Tongue (tissue), 2 donors: ENCODE data around the gene NARF. TPM values are rescaled to one million over a fixed set of nuclear protein-coding genes. Genes with fewer than 3 reads are reported as not detected.
"Not testable (repeated sequence)": the region's sequence is repeated elsewhere in the genome, so short reads cannot be mapped to it uniquely, and the experiment has no call there.

ENCODE experiments used
- DNase-seq: peaks from one replicate; pipeline ENCODE4 v3.0.0-alpha.2; 2015
- total RNA-seq: library from RNA; depleted of rRNA; stranded (reverse); fragments of >200 nt; gene quantifications from one replicate; pipeline ENCODE4 v1.2.3, GENCODE V29; 2014

The NARF gene
- total RNA-seq, 1 donor from 2014 or later: 73.0 TPM

GRCh38 chr17:82446124-82446523 lies 12.4 kb upstream of the NARF start:
- no peak for DNase-seq

GRCh38 chr17:82446649-82447048 lies 11.9 kb upstream of the NARF start:
- DNase-seq: no peak

- DNase-seq: no peak
These were observed 10.7 kb upstream of the NARF start for GRCh38 chr17:82447876-82448275.

GRCh38 chr17:82449131-82449882 lies 9.2 kb upstream of the NARF start:
- DNase-seq: peak; percentile 43

DNA sequence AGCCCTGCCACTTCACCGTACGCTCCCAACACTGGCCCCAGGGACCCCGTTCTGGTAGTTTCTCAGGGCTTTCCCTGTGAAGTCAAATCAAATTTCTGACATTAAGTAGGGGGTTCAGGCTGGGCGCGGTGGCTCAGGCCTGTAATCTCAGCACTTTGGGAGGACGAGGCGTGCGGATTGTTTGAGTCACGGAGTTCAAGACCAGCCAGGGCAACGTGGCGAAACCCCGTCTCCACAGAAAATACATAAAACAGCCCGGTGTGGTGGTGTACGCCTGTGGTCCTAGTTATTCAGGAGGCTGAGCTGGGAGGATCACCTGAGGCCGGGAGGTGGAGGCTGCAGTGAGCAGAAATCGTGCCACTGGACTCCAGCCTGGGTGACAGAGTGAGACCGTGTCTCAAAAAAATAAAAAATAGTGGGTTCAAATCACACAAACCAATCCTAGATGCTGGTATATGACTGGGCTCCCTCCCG lies 8.6 kb upstream of the NARF start:
- DNase-seq: no peak

GRCh38 chr17:82450357-82451106 lies 8.0 kb upstream of the NARF start, which contains the start of gene CYBC1:
Gene CYBC1 (minus strand): TSS chr17:82450752. CDS start chr17:82449254, 1,498 bp downstream.
- peak; percentile 98 for DNase-seq

DNA sequence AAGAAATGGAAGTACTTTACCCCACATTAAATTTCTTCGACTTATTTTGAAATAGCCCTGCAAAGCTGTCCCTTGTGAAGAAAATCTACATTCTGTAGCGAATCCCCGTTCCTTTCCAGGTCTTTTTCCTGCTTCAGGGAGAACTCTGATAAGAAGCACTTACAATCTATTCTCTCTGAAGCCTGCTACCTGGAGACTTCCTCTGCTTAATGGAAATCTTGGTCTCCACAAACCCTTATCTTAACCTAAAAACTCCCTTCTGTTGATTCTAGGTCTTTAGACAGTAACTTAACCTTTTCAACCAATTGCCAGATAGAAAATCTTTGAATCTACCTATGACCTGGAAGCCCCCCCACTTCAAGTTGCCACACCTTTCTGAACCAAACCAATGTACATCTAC lies 6.4 kb upstream of the NARF start:
- DNase-seq: no peak

- not testable (repeated sequence) for DNase-seq
These were observed 5.4 kb upstream of the NARF start for GRCh38 chr17:82453151-82453550.

DNA sequence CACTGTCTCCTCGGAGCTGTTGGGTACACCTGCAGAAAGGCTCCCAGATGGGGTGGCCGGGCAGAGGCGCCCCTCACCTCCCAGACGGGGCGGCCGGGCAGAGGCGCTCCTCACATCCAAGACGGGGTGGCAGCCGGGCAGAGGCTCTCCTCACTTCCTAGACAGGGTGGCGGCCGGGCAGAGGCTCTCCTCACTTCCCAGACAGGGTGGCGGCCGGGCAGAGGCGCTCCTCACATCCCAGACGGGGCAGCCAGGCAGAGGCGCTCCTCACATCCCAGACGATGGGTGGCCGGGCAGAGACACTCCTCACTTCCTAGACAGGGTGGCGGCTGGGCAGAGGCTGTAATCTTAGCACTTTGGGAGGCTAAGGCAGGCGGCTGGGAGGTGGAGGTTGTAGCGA lies 4.8 kb upstream of the NARF start:
- DNase-seq: not testable (repeated sequence)

DNA sequence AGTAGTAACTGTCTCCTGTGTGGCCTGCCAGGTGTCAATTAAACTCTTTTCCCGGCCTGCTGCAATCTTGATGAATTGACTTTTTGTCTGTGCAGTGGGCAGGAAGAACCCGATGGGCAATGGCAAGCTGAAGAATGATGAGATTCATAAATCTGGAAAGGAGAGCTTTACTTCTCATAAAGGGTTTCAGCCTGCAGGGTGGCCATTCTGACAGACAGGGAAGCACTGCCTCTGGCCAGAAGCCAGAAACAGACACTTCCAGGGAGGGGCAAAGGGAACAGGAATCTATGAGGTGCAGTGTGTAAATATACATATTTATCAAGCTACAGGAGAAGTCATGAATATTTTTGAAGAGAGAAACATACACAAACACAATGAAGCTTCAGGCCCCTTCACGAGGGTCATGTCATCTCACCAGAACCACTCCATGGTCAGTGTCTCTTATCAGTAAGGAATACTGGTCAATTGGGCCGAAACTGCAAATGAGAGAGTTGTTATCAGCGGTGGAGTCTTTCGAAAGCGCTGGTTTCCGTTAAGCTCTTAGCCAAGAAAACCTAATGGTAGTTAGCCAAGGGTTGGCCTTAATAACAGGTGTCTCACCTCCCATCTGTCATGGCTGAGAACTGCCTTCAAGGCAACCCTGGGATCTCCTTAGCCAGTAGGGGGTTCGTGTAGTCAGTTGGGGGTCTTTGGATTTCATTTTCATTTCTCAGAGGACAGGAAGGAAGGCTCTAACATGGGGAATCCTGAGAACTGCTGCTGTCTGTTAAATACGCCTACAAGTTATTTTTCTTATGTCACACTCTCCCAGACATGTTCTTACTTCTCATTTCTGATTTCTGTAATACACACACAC lies 1.2 kb upstream of the NARF start:
- no peak for DNase-seq

DNA sequence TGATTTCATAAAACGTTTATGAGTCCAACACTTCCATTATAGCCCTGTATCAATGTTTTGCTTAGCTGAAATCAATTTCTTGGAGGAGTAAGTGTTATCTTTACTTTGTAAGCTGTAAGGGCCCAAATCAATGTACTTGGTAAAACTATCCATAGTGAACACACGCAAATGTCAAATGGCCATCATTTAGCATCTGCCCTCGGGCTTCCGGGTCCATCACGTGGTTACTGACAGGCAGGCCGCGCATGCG lies 687 bp upstream of the NARF start:
- no peak for DNase-seq

- no peak for DNase-seq
These were observed 414 bp downstream of the NARF start for GRCh38 chr17:82458885-82459424.

- DNase-seq: not testable (repeated sequence)
These were observed 1.4 kb downstream of the NARF start for GRCh38 chr17:82459936-82460335.

DNA sequence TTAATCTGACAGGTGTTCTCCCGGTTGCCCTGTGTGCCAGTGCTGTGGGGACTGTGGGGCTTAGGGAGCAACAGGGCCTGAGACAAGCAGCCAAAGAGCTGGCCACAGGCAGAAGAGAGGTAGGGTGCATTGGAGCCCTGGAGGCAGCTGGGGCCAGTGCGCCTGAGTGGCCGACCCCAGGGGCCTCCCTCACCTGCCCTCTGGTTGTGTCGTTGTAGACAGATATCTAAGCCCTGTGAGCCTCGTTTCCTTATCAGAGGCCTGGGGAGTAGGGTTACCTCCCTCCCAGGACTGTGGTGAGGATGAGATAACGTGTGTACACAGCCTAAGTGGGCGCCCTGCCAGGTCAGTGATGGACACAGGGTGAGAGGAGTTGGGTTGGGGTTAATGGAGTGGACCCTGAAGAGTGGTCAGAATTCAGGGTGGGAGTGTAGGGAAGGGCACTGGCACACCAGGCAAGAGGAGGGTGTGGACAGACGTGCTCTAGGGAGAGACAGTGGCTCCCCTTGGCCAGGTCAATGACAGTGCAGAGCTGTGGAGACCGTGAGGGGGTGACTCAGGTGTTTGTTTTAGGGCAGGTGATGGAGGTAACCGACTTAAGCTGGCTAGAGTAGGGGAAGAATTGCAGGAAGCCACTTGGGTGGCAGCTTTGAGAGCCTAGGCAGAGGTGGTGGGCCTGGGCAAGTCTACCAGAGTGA lies 3.4 kb downstream of the NARF start:
- no peak for DNase-seq

DNA sequence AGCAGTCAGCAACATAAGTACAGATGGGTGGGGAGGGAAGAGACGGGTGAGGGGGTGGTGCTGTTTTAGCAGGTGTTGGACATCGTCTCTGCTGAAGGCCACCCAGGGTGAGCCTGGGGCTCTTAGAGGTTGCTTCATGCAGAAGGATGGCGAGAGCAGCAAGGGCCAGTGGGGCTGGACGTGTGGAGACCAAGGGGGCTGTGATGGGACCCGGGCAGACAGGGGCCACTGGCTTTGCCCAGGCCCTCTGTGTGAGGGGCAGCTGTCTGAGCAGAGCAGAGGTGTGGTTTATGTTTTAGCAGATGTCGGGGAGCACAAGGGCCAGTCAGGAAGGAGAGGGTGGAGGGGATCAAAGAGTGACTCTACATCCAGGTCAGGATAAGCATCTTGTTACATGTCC lies 4.8 kb downstream of the NARF start:
- DNase-seq: no peak

- no peak for DNase-seq
These were observed 5.5 kb downstream of the NARF start for GRCh38 chr17:82463925-82464566.

GRCh38 chr17:82464567-82464929 lies 6.0 kb downstream of the NARF start:
- no peak for DNase-seq

DNA sequence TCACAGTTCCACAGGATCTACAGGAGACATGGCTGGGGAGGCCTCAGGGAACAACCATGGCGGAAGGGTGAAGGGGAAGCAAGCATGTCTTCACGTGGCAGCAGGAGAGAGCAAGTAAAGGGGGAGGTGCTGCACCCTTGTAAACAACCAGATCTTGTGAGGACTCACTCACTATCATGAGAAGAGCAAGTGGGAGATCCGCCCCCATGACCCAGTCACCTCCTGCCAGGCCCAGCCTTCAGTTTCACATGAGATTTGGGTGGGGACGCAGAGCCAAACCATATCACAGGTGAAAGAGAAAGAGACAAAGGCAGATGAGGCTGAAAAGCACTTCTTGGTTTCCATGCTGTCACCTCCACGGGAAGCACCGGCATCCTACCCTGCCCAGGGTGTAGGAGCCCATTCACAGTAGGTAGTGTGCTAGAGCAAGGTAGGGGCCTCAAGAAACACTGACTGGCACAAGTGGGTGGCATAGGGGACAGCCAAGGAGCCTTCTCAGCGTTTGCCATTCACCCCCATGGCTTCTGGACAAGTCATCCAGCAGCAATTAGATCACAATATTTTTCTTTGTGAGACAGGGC lies 6.6 kb downstream of the NARF start:
- DNase-seq: no peak

DNA sequence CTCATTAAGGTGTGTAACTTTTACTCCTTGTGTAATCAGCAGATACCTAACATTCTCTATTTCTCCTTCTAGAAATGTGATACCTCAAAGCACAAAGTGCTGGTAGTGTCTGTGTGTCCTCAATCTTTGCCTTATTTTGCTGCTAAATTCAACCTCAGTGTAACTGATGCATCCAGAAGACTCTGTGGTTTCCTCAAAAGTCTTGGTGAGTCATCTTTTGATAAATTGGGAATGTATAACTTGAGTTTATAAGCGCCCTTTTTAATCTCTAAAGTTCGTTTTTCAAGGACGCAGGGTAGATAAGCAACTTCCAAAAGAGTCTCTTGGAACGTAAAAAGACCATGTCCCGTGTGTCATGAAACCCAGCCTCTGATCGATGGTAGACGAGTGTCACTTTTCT lies 10.2 kb downstream of the NARF start:
- DNase-seq: no peak

DNA sequence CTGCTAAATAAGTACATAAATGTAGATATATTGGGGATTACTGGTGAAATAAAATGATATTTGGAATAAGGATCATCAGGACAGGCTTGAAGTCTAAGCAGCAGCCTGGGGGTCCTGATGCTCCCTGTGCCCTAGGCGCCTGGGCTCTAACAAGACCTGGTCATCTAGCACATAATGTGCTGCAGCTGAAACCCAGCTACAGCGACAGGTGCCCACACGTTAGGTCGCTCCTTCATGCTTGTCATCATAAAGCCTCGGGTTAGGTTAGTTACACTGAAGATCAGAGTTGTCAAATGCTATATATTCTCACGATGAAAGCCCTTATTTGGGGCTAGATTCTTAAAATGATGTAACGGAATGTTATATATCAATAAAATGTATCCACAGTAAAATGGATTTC lies 11.5 kb downstream of the NARF start:
- DNase-seq: no peak
